ENCODE data around the gene ARL15. TPM values are rescaled to one million over a fixed set of nuclear protein-coding genes. Genes with fewer than 3 reads are reported as not detected.

The ARL15 gene
- total and polyA plus RNA-seq, 2 of the 4 experiments (the other 2 are of a cell fraction), result 7.3 to 19.2 TPM

DNA sequence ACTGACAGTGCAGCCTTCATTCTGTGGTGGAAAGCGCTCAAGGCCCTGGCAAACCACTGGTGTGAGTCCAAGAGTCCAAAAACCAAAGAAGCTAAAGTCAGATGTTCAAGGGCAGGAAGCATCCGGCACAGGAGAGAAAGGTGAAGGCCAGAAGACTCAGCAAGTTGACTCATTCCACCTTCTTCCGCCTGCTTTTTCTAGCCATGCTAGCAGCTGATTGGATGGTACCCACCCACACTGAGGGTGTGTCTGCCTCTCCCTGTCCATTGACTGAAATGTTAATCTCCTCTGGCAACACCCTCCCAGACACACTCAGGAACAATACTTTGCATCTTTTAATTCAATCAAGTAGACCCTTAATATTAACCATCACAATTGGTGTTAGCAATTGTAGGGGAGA lies 453.9 kb downstream of the ARL15 start:
- Histone ChIP-seq H3K4me2 (ENCODE audit: low read depth, low read length) (no peak overlapping the region), H3K4ac (ENCODE audit: low read depth, low read length) (no peak overlapping the region), H2BK15ac (ENCODE audit: low read depth, low read length) (no peak overlapping the region), H2BK120ac (ENCODE audit: low read depth, low read length) (no peak overlapping the region), H4K5ac (ENCODE audit: low read depth, low read length) (no peak overlapping the region), H3K27me3 (ENCODE audit: control insufficient read depth, insufficient read depth, low read length) (no peaks in the 10 kb centered on the region), H3K79me1 (ENCODE audit: low read depth in 1 of 2, low read length in 2 of 2) (no peaks in the 10 kb centered on the region), H2AK9ac (replicated peaks; ENCODE audit: low read depth, low read length, poor library complexity) (no peak overlapping the region), H3K27ac (ENCODE audit: insufficient read depth, low read length) (no peak overlapping the region), H3K9ac (ENCODE audit: low read depth, low read length) (no peak overlapping the region), H3K36me3 (ENCODE audit: control insufficient read depth, insufficient read depth, low read length) (no peaks in the 10 kb centered on the region), H4K20me1 (ENCODE audit: insufficient read depth, low read length) (no peaks in the 10 kb centered on the region), H3K9me3 (ENCODE audit: control insufficient read depth, insufficient read depth, low read length) (peaks cover 9% of the 10 kb centered on the region; the same call in 1 of the 2 replicates), H3K9me1 (ENCODE audit: insufficient read depth, low read length) (no peaks in the 10 kb centered on the region), H3K4me1 (ENCODE audit: control insufficient read depth, insufficient read depth, low read length) (no peaks in the 10 kb centered on the region), H2AFZ (replicated peaks; ENCODE audit: low read length, poor library complexity) (no peak overlapping the region), H3K56ac (ENCODE audit: extremely low read depth, insufficient read depth, low read length) (no peak overlapping the region), H3K4me3 (ENCODE audit: insufficient read depth, low read depth, low read length) (no peak overlapping the region), H2BK20ac (ENCODE audit: low read depth, low read length) (no peak overlapping the region), H3K23ac (ENCODE audit: low read depth, low read length) (no peak overlapping the region), H4K8ac (ENCODE audit: low read depth in 2 of 2, low read length in 2 of 2) (no peak overlapping the region), H3K14ac (replicated peaks; ENCODE audit: low read depth, low read length) (no peak overlapping the region), H2AK5ac (ENCODE audit: low read depth, low read length) (no peak overlapping the region), H4K91ac (ENCODE audit: insufficient read depth, low read depth, low read length) (no peak overlapping the region), H3K18ac (ENCODE audit: low read depth, low read length) (no peak overlapping the region), H2BK5ac (ENCODE audit: low read depth, low read length, poor library complexity, severe bottlenecking) (no peak overlapping the region)
- no peak for DNase-seq
- dilution Hi-C loops (cut with HindIII; ENCODE audit: low sequenced_read_pairs, unreplicated experiment), result no loop called here
- no peak for ATAC-seq (ENCODE audit: low read depth)
- intact Hi-C loops (cut with micrococcal nuclease), result no loop called here
- TF ChIP-seq CEBPB (IDR thresholded peaks at IDR 0.05; ENCODE audit: low read depth, low read length) (no peak), FOS (IDR thresholded peaks at IDR 0.05; ENCODE audit: low read depth, low read length) (no peak), NFE2L2 (IDR thresholded peaks at IDR 0.05; ENCODE audit: low read depth, low read length) (no peak), BHLHE40 (IDR thresholded peaks at IDR 0.05; ENCODE audit: low read depth, low read length) (no peak), RAD21 (IDR thresholded peaks at IDR 0.05; ENCODE audit: low read length) (no peak), MAFK (IDR thresholded peaks at IDR 0.05; ENCODE audit: low read depth, low read length) (no peak), RCOR1 (IDR thresholded peaks at IDR 0.05; ENCODE audit: insufficient replicate concordance, low read length) (no peak), CHD1 (IDR thresholded peaks at IDR 0.05; ENCODE audit: low read depth, low read length) (no peak), USF2 (IDR thresholded peaks at IDR 0.05; ENCODE audit: low read depth, low read length) (no peak), POLR2A (IDR thresholded peaks at IDR 0.05; ENCODE audit: low read depth, low read length) (no peak), RFX5 (IDR thresholded peaks at IDR 0.05; ENCODE audit: low read depth, low read length) (no peak), ELK1 (IDR thresholded peaks at IDR 0.05; ENCODE audit: borderline replicate concordance, low read depth, low read length) (no peak), MAZ (IDR thresholded peaks at IDR 0.05; ENCODE audit: borderline replicate concordance, low read depth, low read length) (no peak), SMC3 (IDR thresholded peaks at IDR 0.05; ENCODE audit: low read depth, low read length) (no peak), MXI1 (IDR thresholded peaks at IDR 0.05; ENCODE audit: borderline replicate concordance, low read depth, low read length) (no peak)
- TF ChIP-seq, protein P1, sequence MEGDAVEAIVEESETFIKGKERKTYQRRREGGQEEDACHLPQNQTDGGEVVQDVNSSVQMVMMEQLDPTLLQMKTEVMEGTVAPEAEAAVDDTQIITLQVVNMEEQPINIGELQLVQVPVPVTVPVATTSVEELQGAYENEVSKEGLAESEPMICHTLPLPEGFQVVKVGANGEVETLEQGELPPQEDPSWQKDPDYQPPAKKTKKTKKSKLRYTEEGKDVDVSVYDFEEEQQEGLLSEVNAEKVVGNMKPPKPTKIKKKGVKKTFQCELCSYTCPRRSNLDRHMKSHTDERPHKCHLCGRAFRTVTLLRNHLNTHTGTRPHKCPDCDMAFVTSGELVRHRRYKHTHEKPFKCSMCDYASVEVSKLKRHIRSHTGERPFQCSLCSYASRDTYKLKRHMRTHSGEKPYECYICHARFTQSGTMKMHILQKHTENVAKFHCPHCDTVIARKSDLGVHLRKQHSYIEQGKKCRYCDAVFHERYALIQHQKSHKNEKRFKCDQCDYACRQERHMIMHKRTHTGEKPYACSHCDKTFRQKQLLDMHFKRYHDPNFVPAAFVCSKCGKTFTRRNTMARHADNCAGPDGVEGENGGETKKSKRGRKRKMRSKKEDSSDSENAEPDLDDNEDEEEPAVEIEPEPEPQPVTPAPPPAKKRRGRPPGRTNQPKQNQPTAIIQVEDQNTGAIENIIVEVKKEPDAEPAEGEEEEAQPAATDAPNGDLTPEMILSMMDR (conservative IDR thresholded peaks at IDR 0.05; ENCODE audit: low read depth, low read length), result no peak
- no TSS peak for BruUV-seq (replicated peaks)
- ChIA-PET CTCF (no interaction called here), POLR2A (ENCODE audit: unreplicated experiment) (no interaction called here)
- in situ Hi-C loops (cut with MboI; ENCODE audit: low sequenced_read_pairs), result no loop called here
- WGBS, 2 experiments (ENCODE audit: extremely low coverage in 2 of 2, insufficient read length in 1 of 2), result 100% methylated on average over 1 of the region's 3 CpGs; no CpG with 5 or more reads in 1 of the 2 experiments
